Neural crest cell (in vitro differentiated cells): ENCODE measurements around the gene BTNL3. TPM values are rescaled to one million over a fixed set of nuclear protein-coding genes. Genes with fewer than 3 reads are reported as not detected.

ENCODE experiments used
- DNase-seq: peaks from one replicate; pipeline ENCODE4 v3.0.0; 2021; ENCODE audit warnings: low read depth, mixed read lengths, low spot score
- H3K27ac Mint-ChIP-seq: one replicate; pipeline ENCODE4 v1.8.0; 2021; ENCODE audit warnings: mild to moderate bottlenecking, mixed read lengths; ENCODE audit not compliant: unreplicated experiment
- H3K27me3 Mint-ChIP-seq: 2 replicates; pipeline ENCODE4 v1.8.0; 2021; ENCODE audit warnings: low read depth, mild to moderate bottlenecking, mixed read lengths
- H3K36me3 Mint-ChIP-seq: 2 replicates; pipeline ENCODE4 v1.8.0; 2021; ENCODE audit warnings: low read depth, mild to moderate bottlenecking, mixed read lengths
- H3K4me1 Mint-ChIP-seq: 2 replicates; pipeline ENCODE4 v1.8.0; 2021; ENCODE audit warnings: mixed read lengths
- H3K4me3 Mint-ChIP-seq: one replicate; pipeline ENCODE4 v1.8.0; 2021; ENCODE audit warnings: mild to moderate bottlenecking, mixed read lengths
- H3K9me3 Mint-ChIP-seq: 2 replicates; pipeline ENCODE4 v1.8.0; 2021; ENCODE audit warnings: mixed read lengths
- CTCF ChIP-seq: fragments of 200-600 bp; sonication (generic); conservative IDR thresholded peaks from 2 replicates; pipeline ENCODE4 v1.5.0; 2021; ENCODE audit warnings: antibody characterized with exemption, mild to moderate bottlenecking
- total RNA-seq: library from RNA; stranded (reverse); gene quantifications from 2 replicates; pipeline ENCODE4 v1.2.1, GENCODE V29; 2021

The BTNL3 gene
- total RNA-seq, 1 donor from 2014 or later = not detected

GRCh38 chr5:181024245-181025064 is 35.8 kb downstream of the BTNL3 start:
- no peaks in the 10 kb centered on the region for H3K9me3 Mint-ChIP-seq
- no peak for DNase-seq
- H3K27ac Mint-ChIP-seq = no peak overlapping the region
- H3K36me3 Mint-ChIP-seq = no peaks in the 10 kb centered on the region
- no peak overlapping the region for H3K4me3 Mint-ChIP-seq
- H3K4me1 Mint-ChIP-seq = peaks cover 5% of the 10 kb centered on the region
- TF ChIP-seq CTCF = no peak
- peaks cover 60% of the 10 kb centered on the region for H3K27me3 Mint-ChIP-seq

- peaks cover 5% of the 10 kb centered on the region for H3K4me1 Mint-ChIP-seq
- no peak overlapping the region for H3K27ac Mint-ChIP-seq
- no peak for TF ChIP-seq CTCF
- no peak for DNase-seq
- no peak overlapping the region for H3K4me3 Mint-ChIP-seq
- no peaks in the 10 kb centered on the region for H3K36me3 Mint-ChIP-seq
- peaks cover 73% of the 10 kb centered on the region for H3K27me3 Mint-ChIP-seq
- H3K9me3 Mint-ChIP-seq = peaks cover 4% of the 10 kb centered on the region
These were observed 38.9 kb downstream of the BTNL3 start for GRCh38 chr5:181027452-181028031.

GRCh38 chr5:181028032-181028819 is 39.6 kb downstream of the BTNL3 start:
- DNase-seq = no peak
- peaks cover 77% of the 10 kb centered on the region for H3K27me3 Mint-ChIP-seq

GRCh38 chr5:181031716-181032115 is 43.1 kb downstream of the BTNL3 start:
- no peak for DNase-seq
- Mint-ChIP-seq H3K36me3 (no peaks in the 10 kb centered on the region), H3K27ac (peak overlapping the region; percentile 19), H3K4me1 (peaks cover 5% of the 10 kb centered on the region), H3K4me3 (no peak overlapping the region), H3K27me3 (peaks cover 79% of the 10 kb centered on the region), H3K9me3 (peaks cover 4% of the 10 kb centered on the region)
- TF ChIP-seq CTCF = no peak

More at GRCh38 chr5:181028032-181028819, 39.6 kb downstream of the BTNL3 start:
- Mint-ChIP-seq H3K9me3 (peaks cover 4% of the 10 kb centered on the region), H3K4me1 (peaks cover 5% of the 10 kb centered on the region), H3K36me3 (no peaks in the 10 kb centered on the region), H3K4me3 (peak overlapping the region; percentile 5), H3K27ac (no peak overlapping the region)
- TF ChIP-seq CTCF = no peak

- Mint-ChIP-seq H3K27ac (no peak overlapping the region), H3K27me3 (peaks cover 64% of the 10 kb centered on the region), H3K4me1 (no peaks in the 10 kb centered on the region), H3K4me3 (no peak overlapping the region), H3K36me3 (no peaks in the 10 kb centered on the region), H3K9me3 (peaks cover 4% of the 10 kb centered on the region)
- TF ChIP-seq CTCF = no peak
- no peak for DNase-seq
These were observed 47.6 kb downstream of the BTNL3 start for GRCh38 chr5:181035991-181036815.
